Measurements from ENCODE around the gene TRMO. TPM values are rescaled to one million over a fixed set of nuclear protein-coding genes. Genes with fewer than 3 reads are reported as not detected.

TRMO gene
- total RNA-seq, 1 experiment from 2014 or later, result 36.7 TPM

- DNase-seq (ENCODE audit: low read depth), result no peak
- in situ Hi-C loops (cut with HindIII; ENCODE audit: low pct_unique_long_range_greater_than_20kb, low sequenced_read_pairs), result no loop called here
Measured at GRCh38 chr9:97875111-97875510, 47.2 kb downstream of the TRMO start.

DNA sequence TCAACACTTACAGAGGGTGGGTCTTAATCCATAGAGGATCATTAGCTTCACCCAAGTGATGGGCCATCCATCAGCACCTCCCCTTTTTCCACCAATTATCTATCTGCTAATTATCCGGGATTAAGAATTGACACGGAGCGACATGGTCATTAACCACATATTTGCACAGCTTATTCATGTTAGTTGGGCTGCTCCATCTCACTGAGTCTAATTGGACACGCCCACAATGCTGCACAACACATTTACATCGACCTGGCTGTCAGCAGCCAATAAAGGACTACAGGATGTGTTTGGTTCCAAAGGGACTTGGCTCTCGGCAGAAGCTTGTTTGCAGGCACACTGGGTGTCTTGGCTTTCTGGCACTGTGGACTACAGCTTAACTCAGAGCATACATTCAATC is 47.7 kb downstream of the TRMO start:
- in situ Hi-C loops (cut with HindIII; ENCODE audit: low pct_unique_long_range_greater_than_20kb, low sequenced_read_pairs), result no loop called here
- no peak for DNase-seq (ENCODE audit: low read depth)

GRCh38 chr9:97873882-97874281 is 48.4 kb downstream of the TRMO start:
- DNase-seq (ENCODE audit: low read depth), result peak; percentile 47
- in situ Hi-C loops (cut with HindIII; ENCODE audit: low pct_unique_long_range_greater_than_20kb, low sequenced_read_pairs), result no loop called here

GRCh38 chr9:97873425-97873824 is 48.9 kb downstream of the TRMO start:
- in situ Hi-C loops (cut with HindIII; ENCODE audit: low pct_unique_long_range_greater_than_20kb, low sequenced_read_pairs), result no loop called here
- no peak for DNase-seq (ENCODE audit: low read depth)

- no peak for DNase-seq (ENCODE audit: low read depth)
- in situ Hi-C loops (cut with HindIII; ENCODE audit: low pct_unique_long_range_greater_than_20kb, low sequenced_read_pairs), result no loop called here
Measured at GRCh38 chr9:97868859-97869258, 53.4 kb downstream of the TRMO start.

- no peak for DNase-seq (ENCODE audit: low read depth)
- in situ Hi-C loops (cut with HindIII; ENCODE audit: low pct_unique_long_range_greater_than_20kb, low sequenced_read_pairs), result no loop called here
Measured at GRCh38 chr9:97866848-97867247, 55.5 kb downstream of the TRMO start.

- in situ Hi-C loops (cut with HindIII; ENCODE audit: low pct_unique_long_range_greater_than_20kb, low sequenced_read_pairs), result no loop called here
- no peak for DNase-seq (ENCODE audit: low read depth)
Measured at GRCh38 chr9:97866300-97866699, 56.0 kb downstream of the TRMO start.

DNA sequence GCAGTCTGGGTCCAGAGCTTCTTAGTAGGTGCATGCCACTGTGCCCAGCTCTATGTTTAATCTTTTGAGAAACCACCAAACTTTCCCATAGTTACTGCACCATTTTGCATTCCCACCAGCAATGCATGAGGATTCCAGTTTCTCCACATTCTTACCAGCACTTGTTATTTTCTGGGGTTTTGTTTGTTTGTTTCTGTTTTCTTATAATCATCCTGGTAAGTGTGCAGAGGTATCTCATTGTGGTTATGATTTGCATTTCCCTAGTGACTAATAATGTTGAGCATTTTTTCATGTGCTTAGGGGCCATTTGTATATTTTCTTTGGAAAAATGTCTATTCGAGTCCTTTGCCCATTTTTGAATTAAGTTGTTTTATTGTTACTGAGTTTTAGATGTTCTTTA is 57.9 kb downstream of the TRMO start:
- in situ Hi-C loops (cut with HindIII; ENCODE audit: low pct_unique_long_range_greater_than_20kb, low sequenced_read_pairs), result no loop called here
- DNase-seq (ENCODE audit: low read depth), result no peak

DNA sequence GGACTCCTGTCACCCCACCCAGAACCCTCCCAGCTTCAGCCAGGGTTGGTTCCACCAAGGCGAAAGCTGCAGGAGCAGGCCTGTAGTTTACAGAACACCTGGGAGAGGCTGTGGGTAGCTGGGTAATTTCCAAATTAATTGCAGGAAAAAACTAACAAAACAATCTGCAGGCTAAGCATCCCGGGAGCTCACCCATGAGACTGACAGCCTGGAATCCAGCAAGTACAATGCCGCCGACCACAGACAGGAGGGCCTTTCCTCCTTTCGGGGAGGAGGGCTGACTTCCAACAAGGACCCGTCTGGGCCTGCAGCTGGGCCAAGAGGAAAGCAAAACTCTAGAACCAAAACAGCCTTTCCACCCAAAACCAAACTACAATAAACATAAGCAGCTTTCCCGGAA is 59.0 kb downstream of the TRMO start:
- in situ Hi-C loops (cut with HindIII; ENCODE audit: low pct_unique_long_range_greater_than_20kb, low sequenced_read_pairs), result no loop called here
- no peak for DNase-seq (ENCODE audit: low read depth)

DNA sequence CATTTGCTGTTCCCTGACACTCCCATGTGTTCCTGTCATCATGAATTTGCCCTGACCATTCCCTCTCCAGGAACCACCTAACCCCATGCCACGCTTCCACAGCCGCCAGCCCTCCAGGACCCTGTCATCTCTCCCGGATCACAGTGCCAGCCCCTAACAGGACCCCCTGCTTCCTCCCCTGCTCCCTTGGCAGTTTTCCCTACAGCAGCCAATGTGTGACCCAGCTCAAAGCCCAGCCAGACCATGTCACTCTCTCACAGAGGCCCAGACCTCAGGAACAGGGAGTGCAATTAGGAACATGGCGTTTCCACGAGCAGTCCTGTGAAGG is 61.2 kb downstream of the TRMO start:
- DNase-seq (ENCODE audit: low read depth), result no peak
- in situ Hi-C loops (cut with HindIII; ENCODE audit: low pct_unique_long_range_greater_than_20kb, low sequenced_read_pairs), result no loop called here

- no peak for DNase-seq (ENCODE audit: low read depth)
- in situ Hi-C loops (cut with HindIII; ENCODE audit: low pct_unique_long_range_greater_than_20kb, low sequenced_read_pairs), result no loop called here
Measured at GRCh38 chr9:97860451-97861147, 61.7 kb downstream of the TRMO start.

DNA sequence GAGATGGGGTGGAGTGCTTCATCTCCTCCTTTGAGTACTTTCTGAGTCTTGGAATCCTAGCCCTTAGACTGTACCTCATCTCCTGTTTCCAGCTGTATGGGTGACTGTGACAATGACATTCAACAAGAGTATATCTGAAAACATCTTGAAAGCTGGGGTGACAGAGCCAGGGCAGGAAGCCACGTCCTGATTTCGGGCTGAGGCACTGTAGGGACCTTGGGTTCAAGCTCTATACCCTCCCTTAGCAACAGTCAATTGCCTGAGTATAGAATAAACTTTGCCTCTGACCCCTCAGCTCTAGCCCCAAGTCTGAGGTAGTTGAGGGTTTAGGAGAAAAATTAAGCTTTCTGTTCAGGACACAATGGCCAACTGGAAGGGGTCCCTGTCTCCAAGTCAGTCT is 63.0 kb downstream of the TRMO start:
- DNase-seq (ENCODE audit: low read depth), result no peak
- in situ Hi-C loops (cut with HindIII; ENCODE audit: low pct_unique_long_range_greater_than_20kb, low sequenced_read_pairs), result no loop called here

DNA sequence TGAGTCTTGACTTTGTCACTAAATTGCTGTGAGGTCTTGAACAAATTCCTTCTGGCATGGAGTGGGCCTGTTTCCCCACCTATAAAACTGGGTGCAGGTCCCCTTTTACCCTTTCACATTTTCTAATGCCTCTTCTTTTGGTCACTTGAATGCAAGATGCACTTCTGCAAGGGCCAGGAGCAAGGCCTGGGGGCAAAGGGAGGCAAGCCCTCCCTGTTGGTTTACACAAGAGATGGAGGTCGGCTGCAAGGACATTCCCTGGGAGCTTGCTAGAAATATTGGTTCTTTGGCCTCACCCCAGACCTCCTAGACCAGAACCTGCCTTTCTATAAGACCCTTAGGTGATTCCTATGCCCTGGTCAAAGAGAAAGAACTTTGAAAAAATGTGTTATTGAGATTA is 63.5 kb downstream of the TRMO start:
- in situ Hi-C loops (cut with HindIII; ENCODE audit: low pct_unique_long_range_greater_than_20kb, low sequenced_read_pairs), result no loop called here

DNA sequence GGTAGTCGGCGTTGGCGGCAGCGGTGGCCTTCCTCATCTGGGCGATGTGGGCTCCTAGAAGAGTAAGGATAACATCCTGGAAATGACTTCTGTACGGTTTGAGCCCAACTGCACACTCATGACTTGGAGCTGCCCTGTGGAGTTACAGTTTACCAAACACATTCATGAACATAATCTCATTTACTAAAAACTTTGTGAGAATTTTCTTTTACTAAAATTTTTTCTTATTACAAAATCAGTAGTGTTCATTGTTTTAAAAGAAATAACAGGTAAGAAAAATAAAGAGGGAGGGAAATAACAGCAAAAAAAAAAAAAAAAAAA is 63.9 kb downstream of the TRMO start:
- in situ Hi-C loops (cut with HindIII; ENCODE audit: low pct_unique_long_range_greater_than_20kb, low sequenced_read_pairs), result no loop called here

More for the DNA sequence above, 63.5 kb downstream of the TRMO start:
- no peak for DNase-seq (ENCODE audit: low read depth)

GRCh38 chr9:97857606-97858392 is 64.5 kb downstream of the TRMO start:
- in situ Hi-C loops (cut with HindIII; ENCODE audit: low pct_unique_long_range_greater_than_20kb, low sequenced_read_pairs), result no loop called here
- DNase-seq (ENCODE audit: low read depth), result no peak

More for the DNA sequence above, 63.9 kb downstream of the TRMO start:
- DNase-seq (ENCODE audit: low read depth), result no peak

DNA sequence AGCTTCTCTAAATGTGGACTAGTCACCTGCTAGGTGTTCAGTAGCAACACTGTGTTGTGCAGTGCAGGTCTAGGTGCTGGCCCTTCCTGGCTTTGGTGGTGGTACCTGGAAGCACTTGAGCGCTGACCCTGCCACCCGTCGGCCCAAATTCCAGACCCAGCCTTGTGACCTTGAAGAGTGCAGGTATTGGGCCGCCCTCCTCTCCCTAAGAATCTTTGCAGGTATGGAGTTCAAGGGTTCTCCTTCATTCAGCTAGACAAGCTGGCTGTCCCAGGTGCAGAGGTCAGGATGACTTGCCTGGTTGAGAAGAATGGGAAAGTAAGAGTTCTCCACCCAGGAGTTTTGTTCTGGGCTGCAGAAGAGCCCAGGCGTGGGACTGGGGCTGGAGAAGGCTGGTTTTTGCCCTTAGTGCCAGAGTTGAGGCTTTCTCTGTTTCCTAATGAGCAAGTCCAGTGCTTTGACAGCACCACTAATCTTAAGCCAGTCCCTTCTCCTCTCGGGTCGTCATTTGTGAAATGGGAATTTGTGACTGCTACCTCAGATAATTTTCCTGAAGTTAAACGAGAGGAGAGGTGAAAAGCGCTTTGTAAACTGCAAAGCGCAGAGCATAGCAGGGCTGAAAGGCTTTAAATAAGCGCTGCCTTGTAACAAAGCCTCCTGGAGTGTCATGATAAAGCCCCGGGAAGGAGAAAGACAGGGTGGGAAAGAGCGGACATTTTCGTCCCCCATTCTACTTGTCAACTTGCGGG is 65.3 kb downstream of the TRMO start:
- no peak for DNase-seq (ENCODE audit: low read depth)
- in situ Hi-C loops (cut with HindIII; ENCODE audit: low pct_unique_long_range_greater_than_20kb, low sequenced_read_pairs), result no loop called here

GRCh38 chr9:97855899-97856298 is 66.4 kb downstream of the TRMO start:
- DNase-seq (ENCODE audit: low read depth), result no peak
- in situ Hi-C loops (cut with HindIII; ENCODE audit: low pct_unique_long_range_greater_than_20kb, low sequenced_read_pairs), result no loop called here

- in situ Hi-C loops (cut with HindIII; ENCODE audit: low pct_unique_long_range_greater_than_20kb, low sequenced_read_pairs), result no loop called here
- DNase-seq (ENCODE audit: low read depth), result no peak
Measured at GRCh38 chr9:97855486-97855875, 66.8 kb downstream of the TRMO start.

DNA sequence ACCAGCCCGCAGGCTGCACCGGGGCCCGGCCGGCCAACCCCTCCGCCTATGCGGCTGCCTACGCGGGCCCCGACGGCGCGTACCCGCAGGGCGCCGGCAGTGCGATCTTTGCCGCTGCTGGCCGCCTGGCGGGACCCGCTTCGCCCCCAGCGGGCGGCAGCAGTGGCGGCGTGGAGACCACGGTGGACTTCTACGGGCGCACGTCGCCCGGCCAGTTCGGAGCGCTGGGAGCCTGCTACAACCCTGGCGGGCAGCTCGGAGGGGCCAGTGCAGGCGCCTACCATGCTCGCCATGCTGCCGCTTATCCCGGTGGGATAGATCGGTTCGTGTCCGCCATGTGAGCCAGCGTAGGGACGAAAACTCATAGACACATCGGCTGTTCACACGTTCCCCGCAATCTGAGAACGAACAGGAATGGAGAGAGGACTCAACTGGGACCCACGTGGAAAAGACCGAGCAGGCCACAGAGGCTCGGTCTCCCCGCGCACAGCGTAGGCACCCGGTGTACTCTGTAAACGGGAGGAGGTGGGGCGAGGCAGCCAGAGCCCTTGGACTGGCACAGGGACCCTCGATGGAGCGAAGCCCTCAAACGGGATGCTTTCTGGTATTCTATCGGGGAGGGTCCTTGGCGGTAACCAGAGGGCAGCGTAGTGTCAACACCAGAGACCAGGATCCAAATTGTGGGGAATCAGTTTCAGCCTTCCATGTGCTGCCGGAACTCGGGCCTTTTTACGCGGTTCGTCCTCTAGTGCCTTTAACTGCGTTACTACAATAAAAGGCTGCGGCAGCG is 67.4 kb downstream of the TRMO start:
- in situ Hi-C loops (cut with HindIII; ENCODE audit: low pct_unique_long_range_greater_than_20kb, low sequenced_read_pairs), result no loop called here

More for the DNA sequence above, 67.4 kb downstream of the TRMO start:
- no peak for DNase-seq (ENCODE audit: low read depth)

Measured in Caki2 (cell line).